GM08714 (cell line): Measurements from ENCODE around the gene GABARAP.

ENCODE experiments used
- H3K4me3 ChIP-seq: fragments of 200-500 bp; sonication (Bioruptor generic); 2 replicates; pipeline ENCODE4 v1.5.1; 2014; ENCODE audit warnings: mild to moderate bottlenecking, low read length, inconsistent platforms
- ZNF274 ChIP-seq: IDR thresholded peaks from 2 replicates; pipeline ENCODE4 v1.6.1; 2012; ENCODE audit warnings: mild to moderate bottlenecking, low read depth, low read length

Gene GABARAP

DNA sequence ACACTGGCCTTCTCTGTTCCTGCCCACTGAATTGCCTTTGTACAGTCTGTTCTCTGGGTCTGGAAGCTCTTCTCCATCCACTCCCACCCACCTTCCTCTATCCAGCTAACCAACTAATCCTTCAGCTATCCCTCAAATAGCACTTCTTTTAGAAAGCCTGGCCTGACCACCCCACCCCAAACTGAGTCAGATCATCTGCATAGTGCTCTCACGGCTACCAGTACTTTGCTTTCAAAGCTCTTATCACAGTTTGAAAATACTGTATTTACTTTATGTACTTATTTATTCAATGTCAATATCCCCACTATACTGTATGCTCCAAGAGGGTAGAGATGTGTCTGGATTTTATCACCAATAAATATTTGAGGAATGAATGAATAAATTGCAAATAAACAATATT is 24.5 kb upstream of the GABARAP start:
- H3K4me3 ChIP-seq, result no peak overlapping the region
- TF ChIP-seq ZNF274, result no peak

GRCh38 chr17:7263801-7264078 is 21.5 kb upstream of the GABARAP start:
- no peak for TF ChIP-seq ZNF274
- no peak overlapping the region for H3K4me3 ChIP-seq

DNA sequence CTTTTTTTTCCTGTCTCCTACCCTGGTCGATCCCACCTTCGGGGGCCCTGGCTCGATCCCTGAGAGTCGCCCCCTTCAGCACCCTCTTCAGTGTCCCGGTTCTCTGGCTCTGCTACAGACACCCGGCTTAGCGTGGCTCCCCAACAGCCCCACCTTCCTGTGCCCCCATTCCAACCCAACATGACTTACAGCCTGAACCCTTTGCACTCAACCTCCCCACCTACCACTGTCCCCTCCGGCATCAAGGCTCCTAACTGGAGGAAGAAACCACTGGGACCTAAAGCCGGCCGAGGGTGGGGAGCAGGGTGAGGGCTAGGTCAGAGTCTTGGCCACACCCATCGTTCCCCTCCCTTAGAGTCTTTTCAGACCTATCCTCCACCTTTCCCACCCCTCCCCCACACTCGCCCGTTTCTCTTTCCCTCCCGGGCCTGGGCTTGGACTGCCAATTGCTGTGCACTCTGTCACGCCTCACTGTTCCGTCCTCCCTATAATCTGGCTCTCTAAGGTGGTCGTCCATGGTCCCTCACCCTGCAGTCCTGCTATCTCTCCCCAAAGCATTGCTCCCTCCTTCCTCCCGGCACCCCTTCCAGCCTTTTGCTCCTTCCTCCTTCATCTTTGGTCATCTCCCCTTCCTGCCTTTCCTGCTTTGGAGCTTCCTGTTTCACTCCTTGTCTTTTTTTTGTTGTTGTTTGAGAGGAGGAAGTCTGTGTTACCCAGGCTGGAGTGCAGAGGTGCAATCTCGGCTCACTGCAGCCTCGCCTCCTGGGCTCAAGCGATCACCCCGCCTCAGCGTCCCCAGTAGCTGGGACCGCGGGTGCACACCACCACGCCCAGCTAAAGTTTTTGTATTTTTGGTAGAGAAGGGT is 20.9 kb upstream of the GABARAP start:
- TF ChIP-seq ZNF274, result no peak
- no peak overlapping the region for H3K4me3 ChIP-seq

DNA sequence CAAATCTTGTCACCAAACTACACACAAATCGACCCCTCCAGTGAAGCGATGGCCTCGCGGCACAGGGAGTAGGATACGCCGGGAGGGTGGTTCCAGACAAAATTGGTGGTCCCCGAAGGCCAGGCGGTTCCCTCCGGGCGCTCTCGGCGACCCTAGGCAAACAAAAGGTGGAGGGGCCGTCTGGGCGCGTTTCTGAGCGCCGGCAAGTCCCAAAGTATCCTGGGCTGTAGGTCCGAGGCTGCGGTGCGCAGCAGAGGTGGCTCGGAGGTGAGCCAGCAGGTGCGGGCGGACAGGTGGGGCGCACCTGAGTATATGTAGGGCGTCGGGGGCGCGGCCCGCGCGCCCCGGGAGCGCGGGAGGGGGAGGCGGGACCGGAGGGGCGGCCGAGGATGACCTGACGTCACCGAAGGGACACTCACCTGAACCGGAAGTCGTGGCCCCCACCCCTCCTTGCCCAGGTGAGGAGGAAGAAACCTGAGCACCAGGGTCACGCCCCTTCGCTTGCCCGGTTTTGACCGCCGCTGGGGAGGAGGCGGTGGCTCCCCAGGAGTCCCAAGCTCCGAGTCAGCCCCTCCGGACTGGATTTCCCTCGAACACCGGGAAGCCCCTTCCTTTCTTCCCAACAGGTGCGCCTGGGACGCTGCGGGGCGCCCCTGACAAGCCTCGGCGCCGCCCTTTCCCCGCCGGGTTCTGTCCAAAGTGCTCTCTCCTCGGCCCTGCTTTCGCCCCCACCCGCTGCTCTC is 20.1 kb upstream of the GABARAP start, which contains the start of gene CLDN7:
Gene CLDN7, minus strand, starts transcription at position 287 of the 743 bp plus-strand sequence. CDS start 435 bp downstream, outside the sequence.
- peak within 1 kb of the TSS; percentile 11; the same call in 1 of the 2 replicates for H3K4me3 ChIP-seq
- no peak for TF ChIP-seq ZNF274

DNA sequence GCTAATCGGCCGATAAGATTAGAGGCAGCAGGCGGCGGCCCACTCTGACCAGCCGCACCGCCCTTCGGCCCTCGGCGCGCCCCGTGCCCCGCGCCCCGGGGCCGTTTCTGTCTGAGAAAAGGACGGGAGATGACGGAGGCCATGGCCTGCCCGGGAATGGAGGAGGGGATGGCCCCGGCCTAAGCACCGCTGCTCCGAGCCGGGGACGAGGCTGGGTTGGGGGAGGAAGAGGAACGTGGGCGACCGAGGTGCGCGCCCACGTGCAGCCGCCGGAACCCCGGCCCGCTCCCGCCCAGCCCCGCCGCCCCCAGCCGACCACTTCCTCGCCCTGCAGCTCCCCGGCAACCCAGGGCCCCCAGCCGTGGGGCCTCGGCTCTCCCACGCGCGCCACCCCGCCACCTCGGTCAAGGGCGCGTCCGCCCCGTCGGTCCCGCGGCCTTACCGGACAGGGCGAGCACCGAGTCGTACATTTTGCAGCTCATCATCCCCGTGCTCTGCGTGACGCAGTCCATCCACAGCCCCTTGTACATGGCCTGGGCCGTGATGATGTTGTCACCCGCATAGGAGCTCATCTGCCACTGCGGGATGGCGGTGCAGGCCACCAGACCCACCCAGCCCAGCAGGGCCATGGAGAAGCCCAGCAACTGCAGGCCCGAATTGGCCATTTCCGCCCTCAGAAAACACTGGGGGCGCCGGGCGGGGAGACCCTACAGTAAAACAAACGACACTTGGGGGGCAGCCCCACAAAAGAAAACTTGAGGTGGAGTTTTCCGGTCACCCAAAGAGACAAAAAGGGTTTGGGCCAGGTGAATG is 19.3 kb upstream of the GABARAP start:
- no peak for TF ChIP-seq ZNF274
- H3K4me3 ChIP-seq, result peak overlapping the region; percentile 11; the same call in 1 of the 2 replicates

DNA sequence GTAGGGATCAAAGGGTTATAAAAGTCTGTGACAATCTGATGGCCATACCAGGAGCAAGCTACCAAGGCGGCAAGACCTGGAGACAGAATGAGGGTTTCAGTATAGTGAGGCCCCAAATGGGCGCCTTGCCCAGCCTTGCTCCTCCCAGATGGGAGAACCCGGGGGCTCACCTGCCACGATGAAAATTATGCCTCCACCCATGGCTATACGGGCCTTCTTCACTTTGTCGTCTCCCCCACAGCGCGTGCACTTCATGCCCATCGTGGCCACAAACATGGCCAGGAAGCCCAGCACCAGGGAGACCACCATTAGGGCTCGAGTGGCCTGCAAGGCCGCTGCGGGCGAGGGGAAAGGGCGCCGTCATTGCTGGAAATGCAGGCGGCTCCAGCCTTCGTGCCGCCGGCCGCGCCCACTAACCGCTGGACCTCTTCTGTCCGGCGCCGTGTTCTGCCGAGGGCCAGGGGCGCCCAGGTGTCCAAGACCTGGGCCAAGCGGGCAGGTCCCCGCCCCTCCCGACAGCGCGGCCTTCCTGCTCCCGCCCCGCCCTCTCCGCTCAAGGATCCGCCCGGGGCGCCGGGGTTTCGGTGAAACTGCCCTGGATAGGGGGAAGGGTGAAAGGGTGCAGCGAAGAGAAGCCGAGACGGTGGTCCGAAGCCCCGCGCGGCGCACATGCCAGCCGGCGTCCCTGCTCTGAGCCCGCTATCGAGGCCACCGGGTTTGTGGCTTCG is 18.6 kb upstream of the GABARAP start:
- no peak for TF ChIP-seq ZNF274
- peak overlapping the region; percentile 11; the same call in 1 of the 2 replicates for H3K4me3 ChIP-seq

- TF ChIP-seq ZNF274, result no peak
- no peak overlapping the region for H3K4me3 ChIP-seq
Observed at GRCh38 chr17:7260151-7260550, 17.9 kb upstream of the GABARAP start.

DNA sequence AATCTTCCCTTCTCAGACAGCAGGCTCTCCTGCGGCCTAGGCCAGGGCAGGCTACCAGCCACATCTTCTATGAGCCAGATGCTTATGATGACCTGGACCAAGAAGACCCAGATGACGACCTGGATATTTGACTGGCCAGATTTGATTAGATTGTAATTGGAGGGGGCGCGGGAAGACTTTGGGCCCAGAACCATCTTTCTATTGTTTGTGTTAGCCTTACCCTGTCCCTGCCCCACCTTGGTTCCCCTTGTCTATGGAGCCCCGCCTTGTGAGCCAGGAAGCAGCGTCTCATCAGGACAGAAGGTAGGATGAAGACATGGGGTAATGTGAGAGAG is 17.3 kb upstream of the GABARAP start:
- TF ChIP-seq ZNF274, result no peak
- no peak overlapping the region for H3K4me3 ChIP-seq

GRCh38 chr17:7258731-7259554 is 16.7 kb upstream of the GABARAP start:
- H3K4me3 ChIP-seq, result no peak overlapping the region
- TF ChIP-seq ZNF274, result no peak

- TF ChIP-seq ZNF274, result no peak
- H3K4me3 ChIP-seq, result no peak overlapping the region
Observed at GRCh38 chr17:7256766-7257456, 14.7 kb upstream of the GABARAP start.

GRCh38 chr17:7254511-7254910 is 12.3 kb upstream of the GABARAP start:
- H3K4me3 ChIP-seq, result no peak overlapping the region
- TF ChIP-seq ZNF274, result no peak

- no peak for TF ChIP-seq ZNF274
Observed at GRCh38 chr17:7253082-7253481, 10.8 kb upstream of the GABARAP start.

More at GRCh38 chr17:7253082-7253481, 10.8 kb upstream of the GABARAP start:
- peak overlapping the region; percentile 74 for H3K4me3 ChIP-seq
